H1 (cell line): Measurements from ENCODE around the gene GDAP2. TPM values are rescaled to one million over a fixed set of nuclear protein-coding genes. Genes with fewer than 3 reads are reported as not detected.

Experiments used
- CTCF ChIA-PET: fragments of 300-600 bp; sonication (Branson Sonifier 250); formaldehyde crosslinking; loops from one replicate; lab custom pipeline; 2021; ENCODE audit not compliant: partially characterized antibody; lab: Charles Lee
- POLR2A ChIA-PET: fragments of 300-600 bp; sonication (Branson Sonifier 250); formaldehyde crosslinking; loops from one replicate; lab custom pipeline; 2021; ENCODE audit warnings: inconsistent platforms; ENCODE audit not compliant: partially characterized antibody; lab: Charles Lee
- DNase-seq, 2 experiments: peaks; one replicate each; pipeline versions ENCODE4 v3.0.0 to v3.0.0-alpha.2; 2010 to 2022; ENCODE audit warnings: low spot score in 2 of 2, low read depth in 1 of 2, mixed read lengths in 1 of 2
- FAIRE-seq: peaks from 2 replicates; lab custom pipeline; 2011; peaks lifted over from hg19 to GRCh38; lab: Jason Lieb, UNC
- H2AFZ ChIP-seq: 2 replicates; pipeline ENCODE4 v1.8.1; 2012; ENCODE audit warnings: low read length, inconsistent platforms
- H2AK5ac ChIP-seq: 2 replicates; pipeline ENCODE4 v1.6.1; 2013; ENCODE audit warnings: low read depth, low read length
- H2BK120ac ChIP-seq: replicated peaks from 2 replicates; pipeline ENCODE3; 2013; ENCODE audit warnings: low read depth, low read length, inconsistent platforms
- H2BK12ac ChIP-seq: 2 replicates; pipeline ENCODE4 v1.6.1; 2013; ENCODE audit warnings: low read depth, low read length
- H2BK15ac ChIP-seq: 2 replicates; pipeline ENCODE4 v1.6.1; 2013; ENCODE audit warnings: low read length
- H2BK20ac ChIP-seq: 2 replicates; pipeline ENCODE4 v1.6.1; 2013; ENCODE audit warnings: low read length
- H2BK5ac ChIP-seq: 2 replicates; pipeline ENCODE4 v1.6.1; 2013; ENCODE audit warnings: low read depth, low read length
- H3K14ac ChIP-seq: 2 replicates; pipeline ENCODE4 v1.6.1; 2013; ENCODE audit warnings: inconsistent platforms; ENCODE audit not compliant: insufficient read length
- H3K18ac ChIP-seq: 2 replicates; pipeline ENCODE4 v1.6.1; 2013; ENCODE audit warnings: low read length; ENCODE audit errors: extremely low read depth
- H3K23ac ChIP-seq: 2 replicates; pipeline ENCODE4 v1.6.1; 2013; ENCODE audit warnings: inconsistent platforms; ENCODE audit not compliant: insufficient read length
- H3K23me2 ChIP-seq: 2 replicates; pipeline ENCODE4 v1.6.1; 2013; ENCODE audit warnings: low read depth, low read length
- H3K27ac ChIP-seq: 2 replicates; pipeline ENCODE4 v1.6.1; 2011; ENCODE audit warnings: low read depth, low read length, inconsistent platforms
- H3K27me3 ChIP-seq, 4 experiments: replicated peaks in 1 of 4; 1 replicate in 1 of 4; 2 replicates in 3 of 4; pipeline versions ENCODE4 v1.6.1 to v1.8.1; 2011 to 2013; ENCODE audit warnings: low read length in 3 of 4, mild to moderate bottlenecking in 3 of 4, inconsistent platforms in 2 of 4, mixed read lengths in 2 of 4, moderate library complexity in 1 of 4; ENCODE audit not compliant: control insufficient read depth in 3 of 4, insufficient read depth in 3 of 4; ENCODE audit errors: extremely low read depth in 1 of 4
- H3K36me3 ChIP-seq, 4 experiments: 2 replicates each; pipeline versions ENCODE4 v1.6.1 to v1.8.1; 2011 to 2013; ENCODE audit warnings: mild to moderate bottlenecking in 4 of 4, low read length in 3 of 4, moderate library complexity in 2 of 4, control low read depth in 1 of 4, inconsistent platforms in 1 of 4; ENCODE audit not compliant: insufficient read depth in 4 of 4, control insufficient read depth in 2 of 4
- H3K4ac ChIP-seq: replicated peaks from 2 replicates; pipeline ENCODE3; 2013; ENCODE audit warnings: low read length, low read depth, mixed read lengths, inconsistent platforms; ENCODE audit not compliant: insufficient read length
- H3K4me1 ChIP-seq, 4 experiments: replicated peaks in 1 of 4; 1 replicate in 1 of 4; 2 replicates in 3 of 4; pipeline versions ENCODE4 v1.6.1 to v1.8.1; 2011 to 2013; ENCODE audit warnings: low read length in 3 of 4, inconsistent platforms in 2 of 4, mixed read lengths in 1 of 4; ENCODE audit not compliant: insufficient read depth in 4 of 4, control insufficient read depth in 3 of 4
- H3K4me2 ChIP-seq, 2 experiments: 2 replicates each; pipeline versions ENCODE4 v1.6.1 to v1.8.1; 2011 to 2013; ENCODE audit warnings: low read depth in 2 of 2, low read length in 2 of 2, control low read depth in 1 of 2, inconsistent platforms in 1 of 2, mild to moderate bottlenecking in 1 of 2; ENCODE audit not compliant: insufficient read depth in 1 of 2
- H3K4me3 ChIP-seq, 4 experiments: fragments of 200-600, 300-600 bp in 1 of 4; sonication (generic), shearing (Covaris generic), sonication (Bioruptor Twin) in 1 of 4; 2 replicates each; pipeline versions ENCODE4 v1.5.1 to v1.8.1; 2011 to 2016; ENCODE audit warnings: low read length in 4 of 4, low read depth in 3 of 4, control low read depth in 2 of 4, inconsistent platforms in 2 of 4, mild to moderate bottlenecking in 2 of 4, mixed read lengths in 1 of 4, moderate library complexity in 1 of 4; ENCODE audit not compliant: insufficient read depth in 2 of 4; ENCODE audit errors: extremely low read depth in 1 of 4
- H3K56ac ChIP-seq: replicated peaks from 2 replicates; pipeline ENCODE3; 2013; ENCODE audit warnings: low read depth, mild to moderate bottlenecking, mixed read lengths, low read length, inconsistent platforms; ENCODE audit not compliant: insufficient read length
- H3K79me1 ChIP-seq: 2 replicates; pipeline ENCODE4 v1.6.1; 2013; ENCODE audit warnings: low read depth, low read length, control low read depth
- H3K79me2 ChIP-seq, 2 experiments: 2 replicates each; pipeline versions ENCODE4 v1.6.1 to v1.8.1; 2012 to 2013; ENCODE audit warnings: low read length in 2 of 2, mild to moderate bottlenecking in 2 of 2, inconsistent platforms in 1 of 2; ENCODE audit not compliant: insufficient read depth in 2 of 2, control insufficient read depth in 1 of 2
- H3K9ac ChIP-seq, 4 experiments: replicated peaks in 1 of 4; 1 replicate in 1 of 4; 2 replicates in 3 of 4; pipeline versions ENCODE4 v1.6.1 to v1.8.1; 2011 to 2013; ENCODE audit warnings: low read depth in 3 of 4, low read length in 3 of 4, control low read depth in 2 of 4, mild to moderate bottlenecking in 2 of 4, moderate library complexity in 2 of 4, inconsistent platforms in 1 of 4; ENCODE audit errors: extremely low read depth in 1 of 4
- H3K9me3 ChIP-seq, 2 experiments: 2 replicates each; pipeline versions ENCODE4 v1.6.1 to v1.8.1; 2012 to 2013; ENCODE audit warnings: mild to moderate bottlenecking in 2 of 2, moderate library complexity in 2 of 2, control low read depth in 1 of 2, inconsistent platforms in 1 of 2, low read depth in 1 of 2, low read length in 1 of 2, mixed read lengths in 1 of 2; ENCODE audit not compliant: insufficient read depth in 2 of 2
- H4K20me1 ChIP-seq, 2 experiments: replicated peaks in 1 of 2; 2 replicates each; pipeline versions ENCODE3 to v1.8.1; 2011 to 2013; ENCODE audit warnings: inconsistent platforms in 2 of 2, low read length in 2 of 2, mild to moderate bottlenecking in 1 of 2; ENCODE audit not compliant: insufficient read depth in 2 of 2, control insufficient read depth in 1 of 2
- H4K5ac ChIP-seq: 2 replicates; pipeline ENCODE4 v1.6.1; 2013; ENCODE audit warnings: low read length, low read depth, mixed read lengths, inconsistent platforms; ENCODE audit not compliant: insufficient read length
- H4K8ac ChIP-seq: 2 replicates; pipeline ENCODE4 v1.8.0; 2013; ENCODE audit warnings: mild to moderate bottlenecking, moderate library complexity, low read length, inconsistent platforms; ENCODE audit not compliant: insufficient read depth; ENCODE audit errors: extremely low read depth
- H4K91ac ChIP-seq: replicated peaks from 2 replicates; pipeline ENCODE3; 2013; ENCODE audit warnings: low read length, mixed read lengths, inconsistent platforms; ENCODE audit not compliant: insufficient read length
- ATF3 ChIP-seq: IDR thresholded peaks from 2 replicates; pipeline ENCODE4 v1.6.1; 2011; ENCODE audit warnings: low read depth, mild to moderate bottlenecking, low read length; ENCODE audit not compliant: insufficient read depth
- RAD21 ChIP-seq, 2 experiments: IDR thresholded peaks in 1 of 2; conservative IDR thresholded peaks in 1 of 2; 2 replicates each; pipeline ENCODE4 v1.6.1; 2011; ENCODE audit warnings: low read depth in 2 of 2, low read length in 2 of 2, improper control_type of control experiment in 1 of 2, inconsistent platforms in 1 of 2, mild to moderate bottlenecking in 1 of 2, moderate library complexity in 1 of 2
- ZNF274 ChIP-seq: IDR thresholded peaks from 2 replicates; pipeline ENCODE4 v1.7.0; 2012; ENCODE audit warnings: low read length, borderline replicate concordance; ENCODE audit errors: extremely low read depth
- WGBS, 2 experiments: shearing (Covaris generic) in 1 of 2; methylation state at CpG; one replicate each; pipeline versions ENCODE4 v1.1.6 to v1.1.7; 2013 to 2015; ENCODE audit warnings: low lambda C conversion rate in 2 of 2, mixed read lengths in 2 of 2, inconsistent platforms in 1 of 2, low coverage in 1 of 2, missing lambda C conversion rate in 1 of 2; ENCODE audit not compliant: insufficient replicate concordance in 2 of 2, insufficient coverage in 1 of 2, insufficient read length in 1 of 2; ENCODE audit errors: extremely low coverage in 1 of 2, missing lambda C conversion rate in 1 of 2; 5-methylcytosine and 5-hydroxymethylcytosine counted together
- polyA plus RNA-seq, 7 experiments: library from polyadenylated mRNA; depleted of rRNA in 3 of 7; stranded (reverse) in 5 of 7; unstranded in 2 of 7; fragments of >200 nt in 5 of 7; fragments of 200-250 nt in 2 of 7; gene quantifications; 1 replicate in 5 of 7; 2 replicates in 1 of 7; 4 replicates in 1 of 7; pipeline versions ENCODE4 v1.2.1 to v1.2.3, GENCODE V29; 2011 to 2013; ENCODE audit warnings: missing spikeins in 2 of 7, mixed read lengths in 2 of 7
- total RNA-seq: library from RNA; stranded (reverse); fragmentation: NEBNext Ultra II Directional; extraction: Animal tissue kit (Norgen Biotek cat#: 25700); gene quantifications from 2 replicates; pipeline ENCODE4 v1.2.1, GENCODE V29; 2021

Gene GDAP2
- total and polyA plus RNA-seq, 2 of the 8 experiments (the other 6 are each of a cell fraction or from before 2014, with no cell fraction given): 8.6 to 27.8 TPM

- no peak overlapping the region for H3K4me3 ChIP-seq
- TF ChIP-seq RAD21 (IDR thresholded peaks at IDR 0.05 in 1 of 2, conservative IDR thresholded peaks at IDR 0.05 in 1 of 2; ENCODE audit: low read depth in 2 of 2, low read length in 2 of 2) (no peak), ZNF274 (no peak), ATF3 (no peak)
Measured at GRCh38 chr1:117921991-117922390, 7.4 kb downstream of the GDAP2 start.

More at GRCh38 chr1:117921991-117922390, 7.4 kb downstream of the GDAP2 start:
- no peak for FAIRE-seq
- H2BK5ac ChIP-seq: no peak overlapping the region
- no peak for DNase-seq
- H2BK15ac ChIP-seq: no peak overlapping the region
- H3K23ac ChIP-seq: no peak overlapping the region
- no peak overlapping the region for H3K56ac ChIP-seq
- CTCF ChIA-PET: interaction anchor here (2.1 kb wide), 1 partner anchor 26 kb away, joined by 5 read pairs; no protein-coding TSS in a partner anchor
- H2AFZ ChIP-seq: no peak overlapping the region
- H3K4ac ChIP-seq: no peak overlapping the region
- H2BK12ac ChIP-seq: no peak overlapping the region
- H3K79me1 ChIP-seq: no peaks in the 10 kb centered on the region; the same call in 1 of the 2 replicates
- H4K91ac ChIP-seq: no peak overlapping the region
- no peak overlapping the region for H3K9ac ChIP-seq
- H3K36me3 ChIP-seq: peaks cover 0 to 17% (median 3%) of the 10 kb centered on the region in 4 experiments; a peak in 5 of 8 replicates
- H3K18ac ChIP-seq: no peak overlapping the region
- peaks cover 0 to 53% of the 10 kb centered on the region in 2 experiments; a peak in 3 of 4 replicates for H3K79me2 ChIP-seq
- H2BK120ac ChIP-seq: no peak overlapping the region
- no peaks in the 10 kb centered on the region for H3K4me1 ChIP-seq
- H3K14ac ChIP-seq: no peak overlapping the region
- H2AK5ac ChIP-seq: no peak overlapping the region
- H3K27me3 ChIP-seq: no peaks in the 10 kb centered on the region
- 0 out of 4 replicates have a peak, but pooled peaks cover 0 to 2% of the 10 kb centered on the region in 2 experiments for H3K9me3 ChIP-seq
- no peak overlapping the region for H4K8ac ChIP-seq
- no peak overlapping the region for H4K5ac ChIP-seq
- H3K4me2 ChIP-seq: no peak overlapping the region
- no peak overlapping the region for H3K27ac ChIP-seq
- no peaks in the 10 kb centered on the region for H4K20me1 ChIP-seq
- H3K23me2 ChIP-seq: no peaks in the 10 kb centered on the region
- POLR2A ChIA-PET: no interaction called here
- no peak overlapping the region for H2BK20ac ChIP-seq
- WGBS, 2 experiments: 95% methylated on average over 2 of the region's 2 CpGs; no CpG with 5 or more reads in 1 of the 2 experiments
